ENCODE measurements around the gene KIAA1671. TPM values are rescaled to one million over a fixed set of nuclear protein-coding genes. Genes with fewer than 3 reads are reported as not detected.

KIAA1671 gene
- total and polyA plus RNA-seq, 9 of the 15 experiments (the other 6 are each of a cell fraction or from before 2014, with no cell fraction given): under 0.01 to 0.11 (median 0.02) TPM; not detected in 5

DNA sequence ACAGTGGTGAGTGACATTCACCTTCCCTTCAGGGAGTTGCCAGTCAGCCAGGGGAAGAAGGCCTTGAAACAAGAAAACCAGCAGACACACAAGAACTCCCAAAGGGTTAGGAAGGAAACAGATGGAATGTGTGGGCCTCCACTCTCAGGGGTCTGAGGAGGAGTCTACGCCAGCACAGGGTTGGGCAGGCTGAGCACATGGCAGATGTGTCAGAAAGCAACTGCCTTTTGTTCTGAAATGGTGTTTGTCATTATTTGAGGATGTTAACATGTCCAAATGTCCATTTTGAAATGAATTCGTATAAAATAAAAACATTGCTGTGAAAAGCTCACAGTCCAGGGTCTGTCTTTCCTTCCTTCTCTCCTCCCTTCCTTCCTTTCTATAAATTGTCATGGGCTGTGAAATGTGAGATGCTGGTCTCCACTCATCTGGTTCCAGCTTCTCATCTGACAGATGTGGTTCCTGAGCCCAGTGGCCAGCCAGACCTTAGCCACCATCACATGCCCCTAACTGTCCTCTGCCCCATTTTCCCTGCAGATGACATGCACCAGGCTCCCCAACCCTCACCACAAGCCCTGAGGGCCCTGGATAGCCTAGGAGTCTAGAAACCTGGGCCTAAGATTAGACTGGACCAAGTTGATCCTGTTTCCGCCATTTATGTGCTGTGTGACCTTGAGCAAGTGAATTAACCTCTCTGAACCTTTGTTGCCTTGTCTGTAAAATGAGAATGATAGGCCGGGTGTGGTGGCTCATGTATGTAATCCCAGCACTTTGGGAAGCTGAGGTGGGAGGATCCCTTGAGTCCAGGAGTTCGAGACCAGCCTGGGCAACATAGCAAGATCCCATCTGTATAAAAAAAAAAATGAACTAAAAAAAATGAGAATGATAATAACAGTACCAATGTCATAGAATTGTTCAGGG lies 190.9 kb downstream of the KIAA1671 start:
- no peak overlapping the region for H3K4me2 ChIP-seq (ENCODE audit: insufficient read depth, low read length)
- ATAC-seq: no peak
- ChIA-PET POLR2A (no interaction called here), CTCF (ENCODE audit: low intra/inter-chr PET ratio) (interaction anchor here (0.6 kb wide), 1 partner anchor 118 kb away, joined by 3 read pairs; no protein-coding TSS in a partner anchor)
- no peaks in the 10 kb centered on the region for H3K79me2 ChIP-seq (ENCODE audit: control insufficient read depth, insufficient read depth, low read length)
- no peak overlapping the region for H2AFZ ChIP-seq (ENCODE audit: low read depth, low read length)
- H3K27me3 ChIP-seq (ENCODE audit: control insufficient read depth in 2 of 2, insufficient read depth in 2 of 2, low read length in 2 of 2): no peaks in the 10 kb centered on the region
- H3K9me3 ChIP-seq (replicated peaks; ENCODE audit: control insufficient read depth, insufficient read depth, low read depth, low read length): no peaks in the 10 kb centered on the region
- no peaks in the 10 kb centered on the region for H3K36me3 ChIP-seq (ENCODE audit: control insufficient read depth, insufficient read depth, low read length)
- in situ Hi-C loops (cut with MboI) (no loop called here), intact Hi-C loops (cut with micrococcal nuclease) (no loop called here)
- no peaks in the 10 kb centered on the region for H4K20me1 ChIP-seq (replicated peaks; ENCODE audit: control insufficient read depth, insufficient read depth, low read length)
- FAIRE-seq: no peak
- H3K4me1 ChIP-seq (replicated peaks in 1 of 2; ENCODE audit: control insufficient read depth in 2 of 2, insufficient read depth in 2 of 2, low read length in 2 of 2): peaks cover 0 to 4% of the 10 kb centered on the region in 2 experiments; a peak in 2 of 5 replicates
- no peak overlapping the region for H3K4me3 ChIP-seq
- H3K9ac ChIP-seq (ENCODE audit: insufficient read depth in 1 of 2, low read depth in 2 of 2, low read length in 2 of 2): no peak overlapping the region
- WGBS (ENCODE audit: insufficient coverage, low coverage, missing lambda C conversion rate): 17% methylated on average over 4 of the region's 5 CpGs
- no peaks in the 10 kb centered on the region for H3K9me1 ChIP-seq (ENCODE audit: control insufficient read depth, insufficient read depth, low read length)
- DNase-seq (ENCODE audit: extremely low read depth in 1 of 4, low spot score in 3 of 4): no peak
- no TSS peak for BruUV-seq (replicated peaks)
- H3K27ac ChIP-seq (ENCODE audit: extremely low read depth, low read depth, low read length): no peak overlapping the region
- TF ChIP-seq ZNF121 (CRISPR knock-in tag; conservative IDR thresholded peaks at IDR 0.05): peak; percentile 82
- TF ChIP-seq GABPB1 (CRISPR knock-in tag; IDR thresholded peaks at IDR 0.05): no peak
- no peak for TF ChIP-seq FOSL1 (tag; conservative IDR thresholded peaks at IDR 0.05)
- peak; percentile 60; the same call in 1 of the 2 replicates for TF ChIP-seq SMARCA5 (IDR thresholded peaks at IDR 0.05)
- peak; percentile 87 for TF ChIP-seq RBM25 (IDR thresholded peaks at IDR 0.05; ENCODE audit: low read depth, low read length, severe bottlenecking)
- TF ChIP-seq WHSC1 (IDR thresholded peaks at IDR 0.05; ENCODE audit: low read length): no peak
- TF ChIP-seq ZNF175 (CRISPR knock-in tag; IDR thresholded peaks at IDR 0.05; ENCODE audit: low read depth): no peak
- TF ChIP-seq JUND (IDR thresholded peaks at IDR 0.05; ENCODE audit: borderline replicate concordance, low read depth, low read length): no peak
- no peak for TF ChIP-seq JUND (tag; IDR thresholded peaks at IDR 0.05; ENCODE audit: borderline replicate concordance, low read depth, low read length)
- TF ChIP-seq ZNF282 (CRISPR knock-in tag; IDR thresholded peaks at IDR 0.05): no peak
- no peak for TF ChIP-seq HNRNPH1 (optimal IDR thresholded peaks at IDR 0.05; ENCODE audit: low read depth, low read length)
- TF ChIP-seq, protein P1, sequence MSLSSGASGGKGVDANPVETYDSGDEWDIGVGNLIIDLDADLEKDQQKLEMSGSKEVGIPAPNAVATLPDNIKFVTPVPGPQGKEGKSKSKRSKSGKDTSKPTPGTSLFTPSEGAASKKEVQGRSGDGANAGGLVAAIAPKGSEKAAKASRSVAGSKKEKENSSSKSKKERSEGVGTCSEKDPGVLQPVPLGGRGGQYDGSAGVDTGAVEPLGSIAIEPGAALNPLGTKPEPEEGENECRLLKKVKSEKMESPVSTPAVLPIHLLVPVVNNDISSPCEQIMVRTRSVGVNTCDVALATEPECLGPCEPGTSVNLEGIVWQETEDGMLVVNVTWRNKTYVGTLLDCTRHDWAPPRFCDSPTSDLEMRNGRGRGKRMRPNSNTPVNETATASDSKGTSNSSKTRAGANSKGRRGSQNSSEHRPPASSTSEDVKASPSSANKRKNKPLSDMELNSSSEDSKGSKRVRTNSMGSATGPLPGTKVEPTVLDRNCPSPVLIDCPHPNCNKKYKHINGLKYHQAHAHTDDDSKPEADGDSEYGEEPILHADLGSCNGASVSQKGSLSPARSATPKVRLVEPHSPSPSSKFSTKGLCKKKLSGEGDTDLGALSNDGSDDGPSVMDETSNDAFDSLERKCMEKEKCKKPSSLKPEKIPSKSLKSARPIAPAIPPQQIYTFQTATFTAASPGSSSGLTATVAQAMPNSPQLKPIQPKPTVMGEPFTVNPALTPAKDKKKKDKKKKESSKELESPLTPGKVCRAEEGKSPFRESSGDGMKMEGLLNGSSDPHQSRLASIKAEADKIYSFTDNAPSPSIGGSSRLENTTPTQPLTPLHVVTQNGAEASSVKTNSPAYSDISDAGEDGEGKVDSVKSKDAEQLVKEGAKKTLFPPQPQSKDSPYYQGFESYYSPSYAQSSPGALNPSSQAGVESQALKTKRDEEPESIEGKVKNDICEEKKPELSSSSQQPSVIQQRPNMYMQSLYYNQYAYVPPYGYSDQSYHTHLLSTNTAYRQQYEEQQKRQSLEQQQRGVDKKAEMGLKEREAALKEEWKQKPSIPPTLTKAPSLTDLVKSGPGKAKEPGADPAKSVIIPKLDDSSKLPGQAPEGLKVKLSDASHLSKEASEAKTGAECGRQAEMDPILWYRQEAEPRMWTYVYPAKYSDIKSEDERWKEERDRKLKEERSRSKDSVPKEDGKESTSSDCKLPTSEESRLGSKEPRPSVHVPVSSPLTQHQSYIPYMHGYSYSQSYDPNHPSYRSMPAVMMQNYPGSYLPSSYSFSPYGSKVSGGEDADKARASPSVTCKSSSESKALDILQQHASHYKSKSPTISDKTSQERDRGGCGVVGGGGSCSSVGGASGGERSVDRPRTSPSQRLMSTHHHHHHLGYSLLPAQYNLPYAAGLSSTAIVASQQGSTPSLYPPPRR (CRISPR knock-in tag; IDR thresholded peaks at IDR 0.05; ENCODE audit: borderline replicate concordance): no peak
- TF ChIP-seq ZFP36 (IDR thresholded peaks at IDR 0.05; ENCODE audit: low read depth, low read length, partially characterized antibody): peak; percentile 60
- TF ChIP-seq, protein P2, sequence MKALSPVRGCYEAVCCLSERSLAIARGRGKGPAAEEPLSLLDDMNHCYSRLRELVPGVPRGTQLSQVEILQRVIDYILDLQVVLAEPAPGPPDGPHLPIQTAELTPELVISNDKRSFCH (CRISPR knock-in tag; IDR thresholded peaks at IDR 0.05): no peak
- TF ChIP-seq, protein P2 (tag; IDR thresholded peaks at IDR 0.05): no peak
